ENCODE data around the gene KRTAP17-1.
"Not testable (repeated sequence)": the region's sequence is repeated elsewhere in the genome, so short reads cannot be mapped to it uniquely, and the experiment has no call there.

Gene KRTAP17-1, protein sequence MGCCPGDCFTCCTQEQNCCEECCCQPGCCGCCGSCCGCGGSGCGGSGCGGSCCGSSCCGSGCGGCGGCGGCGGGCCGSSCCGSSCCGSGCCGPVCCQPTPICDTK

DNA sequence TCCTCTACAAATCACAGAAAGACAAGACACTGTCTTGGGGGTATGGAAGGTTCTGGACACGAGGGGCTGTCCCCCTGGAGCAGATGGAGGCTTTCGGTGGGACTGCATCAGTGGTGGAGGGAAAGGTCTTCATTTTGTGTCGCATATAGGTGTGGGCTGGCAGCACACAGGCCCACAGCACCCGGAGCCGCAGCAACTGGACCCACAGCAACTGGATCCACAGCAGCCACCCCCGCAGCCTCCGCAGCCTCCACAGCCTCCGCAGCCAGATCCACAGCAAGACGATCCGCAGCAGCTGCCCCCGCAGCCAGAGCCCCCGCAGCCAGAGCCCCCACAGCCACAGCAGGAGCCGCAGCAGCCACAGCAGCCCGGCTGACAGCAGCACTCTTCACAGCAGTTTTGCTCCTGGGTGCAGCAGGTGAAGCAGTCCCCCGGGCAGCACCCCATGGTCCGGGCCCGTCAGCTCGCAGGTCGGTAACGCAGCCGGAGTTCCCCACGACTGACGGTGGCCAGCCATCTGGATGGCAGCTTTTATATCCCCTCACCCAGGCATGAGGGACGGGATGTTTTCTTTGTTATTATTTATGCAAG, at the start of gene KRTAP17-1:
Gene KRTAP17-1 (minus strand): TSS at position 507 of the 591 bp plus-strand sequence. CDS start 60 bp downstream, at position 447.
- DNase-seq, result no peak

DNA sequence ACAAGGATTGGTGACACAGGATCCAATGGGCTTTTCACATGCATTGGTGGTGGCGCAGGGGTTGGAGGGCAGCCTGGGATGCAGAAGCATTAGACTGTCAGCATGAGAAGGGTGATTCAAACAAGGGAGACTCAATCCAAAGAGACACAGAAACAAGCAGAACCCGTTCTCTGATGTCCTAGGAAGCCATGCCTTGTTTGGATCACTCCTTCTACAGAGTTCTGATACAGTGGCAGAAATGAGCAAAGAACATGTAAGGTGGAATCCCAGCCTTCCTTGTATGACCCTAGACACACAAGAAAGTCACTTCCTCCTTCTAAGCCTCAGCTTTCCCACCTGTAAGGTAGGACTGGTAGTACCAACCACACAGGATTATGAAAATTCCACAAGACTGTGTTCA, 48.4 kb upstream of the KRTAP17-1 start:
- DNase-seq, result no peak

DNA sequence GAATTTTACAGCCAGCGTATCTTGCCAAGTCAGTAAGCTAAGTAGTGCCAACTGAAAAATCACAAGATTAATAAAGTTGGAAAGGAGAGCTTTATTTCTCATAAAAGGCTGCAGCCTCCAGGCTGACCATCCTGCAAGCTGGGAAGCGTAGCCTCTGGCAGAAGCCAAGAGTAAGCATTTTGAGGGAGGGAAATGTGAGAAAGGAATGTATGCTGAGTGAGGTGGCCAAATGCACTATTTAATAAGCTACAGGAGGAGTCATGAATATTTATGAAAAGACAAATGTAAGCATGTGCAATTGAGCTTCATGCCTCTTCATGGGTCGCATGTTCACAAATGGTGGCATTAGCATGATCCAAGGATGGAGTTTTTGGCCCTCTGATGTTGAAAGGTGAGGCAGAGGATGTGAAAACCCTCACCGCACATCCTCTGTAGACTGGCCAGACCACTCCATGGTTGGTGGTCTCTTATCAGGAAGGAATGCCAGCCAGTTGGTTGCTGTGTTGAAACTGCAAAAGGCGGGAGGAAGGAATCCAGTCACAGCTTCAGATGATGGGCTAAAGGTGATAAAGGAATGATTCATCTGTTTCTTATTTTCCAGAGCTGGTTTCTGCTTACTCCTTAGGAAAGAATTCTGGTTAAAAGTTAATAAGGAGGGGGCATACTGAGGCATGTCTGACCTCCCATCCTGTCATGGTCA, 44.9 kb upstream of the KRTAP17-1 start:
- no peak for DNase-seq

DNA sequence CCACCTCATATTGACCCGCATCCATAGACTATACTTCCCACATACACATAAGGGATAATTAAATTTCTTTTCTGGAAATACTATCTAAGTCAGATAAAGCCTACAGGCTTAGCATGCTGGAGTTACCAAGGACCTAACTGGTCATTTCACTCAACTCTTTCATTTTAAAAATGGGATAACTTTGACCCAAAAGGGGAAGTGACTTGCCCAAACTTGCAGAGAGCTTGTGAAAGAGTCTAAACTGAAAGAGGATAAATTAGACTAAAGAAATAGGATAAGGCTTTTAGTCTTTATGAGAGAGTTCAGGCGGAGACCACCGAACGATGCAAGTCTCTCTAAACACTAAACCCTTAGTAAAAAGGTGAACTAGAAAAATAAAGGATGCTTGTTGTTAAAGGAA, 39.0 kb upstream of the KRTAP17-1 start:
- no peak for DNase-seq

DNA sequence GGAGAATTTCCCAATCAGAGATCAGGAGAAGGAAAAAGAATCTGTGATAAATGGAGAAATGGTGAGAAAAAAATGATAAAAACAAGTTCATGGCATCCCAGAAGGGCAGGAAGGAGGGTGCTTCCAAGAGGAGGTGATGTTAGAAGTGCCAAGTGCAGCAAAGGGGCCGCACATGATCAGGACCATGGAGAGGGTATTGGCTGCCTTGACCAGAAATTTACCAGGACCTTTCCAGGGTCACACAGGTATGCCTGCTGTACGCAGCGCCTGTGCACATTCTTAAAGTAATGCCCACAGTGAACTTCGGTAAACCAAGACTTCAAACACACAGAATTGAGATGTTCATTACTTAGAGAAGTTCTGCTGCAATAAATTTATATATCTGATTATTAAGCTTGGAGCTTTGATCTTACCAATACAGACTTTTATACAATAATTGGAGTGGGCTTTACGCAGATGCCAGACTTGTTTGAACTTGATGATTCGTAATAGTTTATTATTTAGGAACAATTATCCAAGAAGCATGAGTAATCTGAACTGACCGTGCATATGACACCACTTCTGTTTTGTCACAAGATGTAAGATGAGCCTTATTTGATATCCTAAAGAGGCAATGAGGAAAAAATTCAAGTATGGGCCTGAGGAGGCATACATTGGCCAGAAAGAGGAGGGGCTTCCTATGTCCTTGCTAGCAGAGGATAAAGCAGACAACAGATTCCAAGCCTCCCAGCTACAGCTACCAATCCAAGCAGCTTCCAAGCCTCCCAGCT, 37.3 kb upstream of the KRTAP17-1 start:
- DNase-seq, result no peak

DNA sequence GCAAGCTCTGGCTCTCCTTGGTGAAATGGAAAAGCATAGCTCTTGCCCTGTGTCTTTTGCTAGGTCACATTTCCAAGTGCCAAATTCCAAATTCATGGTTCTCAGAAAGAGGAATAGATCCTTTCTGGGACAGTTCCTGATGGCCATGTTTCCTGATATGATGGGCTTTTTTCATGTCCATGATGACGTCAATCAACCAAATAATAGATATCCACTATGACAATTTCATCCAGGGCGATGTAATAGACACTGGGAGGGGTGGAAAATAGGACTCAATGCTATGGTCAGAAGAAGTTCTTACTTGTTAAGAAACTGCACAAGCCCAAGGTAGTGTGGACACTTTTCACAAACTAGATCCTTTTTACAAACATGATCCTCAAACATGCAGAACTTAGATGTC, 35.7 kb upstream of the KRTAP17-1 start:
- no peak for DNase-seq

DNA sequence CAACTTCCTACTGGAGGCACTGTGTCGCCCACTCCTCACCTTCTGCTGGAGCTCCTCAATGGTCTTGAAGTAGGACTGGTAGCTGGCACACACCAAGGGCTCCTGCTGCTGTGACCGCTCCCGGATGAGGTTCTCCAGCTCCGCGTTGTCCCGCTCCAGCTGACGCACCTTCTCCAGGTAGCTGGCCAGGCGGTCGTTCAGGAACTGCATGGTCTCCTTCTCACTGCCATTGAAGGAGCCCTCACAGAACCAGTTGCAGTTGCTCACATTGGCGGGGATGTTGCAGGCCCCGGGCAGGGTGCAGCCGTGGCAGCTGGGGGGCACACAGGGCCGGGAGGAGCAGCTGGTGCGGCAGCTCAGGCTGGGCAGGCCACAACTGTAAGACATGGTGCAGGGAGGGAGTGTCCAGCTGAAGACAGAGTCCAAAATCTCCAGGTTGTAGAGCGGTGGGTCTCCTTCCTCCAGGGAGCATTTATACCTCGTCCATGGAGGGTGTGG, 34.9 kb upstream of the KRTAP17-1 start, which contains the start of gene KRT33A:
Gene KRT33A (minus strand): TSS at position 448 of the 498 bp plus-strand sequence. CDS start 61 bp downstream, at position 387.
- not testable (repeated sequence) for DNase-seq

DNA sequence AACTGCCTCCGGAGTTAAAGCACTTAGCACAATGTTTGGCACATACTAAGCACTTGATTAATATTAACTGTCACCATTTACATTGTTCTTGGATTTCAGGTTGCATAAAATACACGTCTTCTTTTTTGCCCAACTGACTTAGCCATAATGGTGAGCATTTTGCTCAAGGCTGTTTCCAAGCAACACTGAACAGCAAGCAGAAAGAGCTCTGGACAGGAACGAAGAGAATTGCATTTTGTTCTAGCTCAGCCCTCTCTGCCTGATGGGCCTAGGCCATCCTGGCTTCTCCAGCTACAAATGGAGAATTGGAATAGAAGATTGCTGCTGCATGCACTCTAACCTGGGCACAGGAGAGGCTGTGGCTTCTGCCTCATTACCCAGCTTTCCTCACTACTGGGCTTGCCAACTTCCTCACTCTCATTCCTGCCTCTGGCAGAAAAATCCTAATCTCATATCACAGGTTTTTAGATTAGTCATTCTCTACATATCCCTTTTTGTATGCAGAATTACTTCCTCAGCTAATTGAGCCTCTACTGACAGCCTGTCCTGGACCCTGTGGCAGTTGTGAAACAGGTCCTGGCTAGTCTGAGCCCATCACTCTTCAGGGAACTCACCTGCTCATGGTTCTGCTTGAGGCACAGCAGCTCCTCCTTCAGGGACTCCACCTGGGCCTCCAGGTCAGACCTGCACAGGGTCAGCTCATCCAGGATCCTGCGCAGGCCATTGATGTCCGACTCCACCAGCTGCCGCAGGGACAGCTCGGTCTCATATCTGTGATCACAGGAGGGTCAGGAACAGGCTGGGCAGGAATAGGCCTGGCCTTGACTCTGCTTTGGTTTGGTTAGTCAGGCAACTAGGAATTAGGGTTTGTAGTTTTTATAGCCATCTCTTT, 32.6 kb upstream of the KRTAP17-1 start:
- DNase-seq, result no peak

DNA sequence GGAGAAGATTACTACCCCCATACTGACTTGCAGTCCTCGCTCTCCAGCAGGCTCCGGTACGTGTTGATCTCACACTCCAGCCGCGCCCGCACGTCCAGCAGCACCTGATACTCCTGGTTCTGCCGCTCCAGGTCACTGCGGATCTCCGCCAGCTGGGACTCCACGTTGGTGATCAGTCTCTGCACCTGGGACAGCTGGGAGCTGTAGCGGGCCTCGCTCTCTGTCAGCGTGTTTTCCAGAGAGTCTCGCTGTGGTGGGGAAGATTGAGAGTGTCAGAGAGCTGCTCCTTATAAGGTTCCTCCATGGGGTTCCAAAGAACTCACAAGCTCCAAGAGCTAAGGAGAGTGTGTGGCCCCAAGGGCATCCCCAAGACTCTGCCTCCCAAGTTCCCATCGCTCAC, 30.9 kb upstream of the KRTAP17-1 start:
- DNase-seq, result not testable (repeated sequence)

DNA sequence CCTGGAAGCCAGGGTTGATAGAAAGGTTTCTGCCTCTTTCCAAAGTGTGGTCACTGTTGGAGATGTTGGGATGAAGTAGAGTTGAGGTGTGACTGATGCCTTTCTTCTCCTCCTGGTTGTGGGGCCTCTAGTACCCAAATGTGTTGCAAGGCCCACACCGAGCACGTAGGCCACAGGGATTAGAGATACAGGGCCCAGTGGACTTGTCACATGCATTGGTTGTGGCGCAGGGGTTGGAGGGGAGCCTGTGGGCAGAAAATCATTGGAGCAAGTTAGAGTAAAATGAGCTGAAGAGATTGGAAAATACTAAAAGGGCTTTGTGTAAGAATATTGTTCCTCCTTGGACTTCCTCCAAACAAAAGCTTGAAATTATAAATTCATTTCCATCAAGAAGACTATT, 30.5 kb upstream of the KRTAP17-1 start:
- no peak for DNase-seq

DNA sequence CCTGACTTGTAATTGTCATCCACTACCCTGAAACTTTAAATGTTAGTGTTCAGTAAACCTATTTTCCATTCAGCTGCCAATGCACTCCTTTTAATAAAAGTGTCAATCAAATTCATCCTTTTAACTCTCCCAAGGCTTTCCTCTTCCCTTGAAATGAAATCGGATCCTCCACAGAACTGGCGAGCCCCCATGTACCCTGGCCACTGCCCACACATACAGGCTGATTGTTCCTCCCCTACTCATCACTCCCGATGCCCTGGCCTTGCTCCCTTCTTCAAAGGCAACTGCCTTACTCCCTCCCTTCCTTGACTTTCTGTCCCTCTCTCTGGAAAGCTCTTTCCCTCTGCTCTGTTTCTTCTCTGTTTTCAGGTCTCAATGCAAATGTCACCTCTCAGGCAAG, 27.5 kb upstream of the KRTAP17-1 start:
- no peak for DNase-seq

DNA sequence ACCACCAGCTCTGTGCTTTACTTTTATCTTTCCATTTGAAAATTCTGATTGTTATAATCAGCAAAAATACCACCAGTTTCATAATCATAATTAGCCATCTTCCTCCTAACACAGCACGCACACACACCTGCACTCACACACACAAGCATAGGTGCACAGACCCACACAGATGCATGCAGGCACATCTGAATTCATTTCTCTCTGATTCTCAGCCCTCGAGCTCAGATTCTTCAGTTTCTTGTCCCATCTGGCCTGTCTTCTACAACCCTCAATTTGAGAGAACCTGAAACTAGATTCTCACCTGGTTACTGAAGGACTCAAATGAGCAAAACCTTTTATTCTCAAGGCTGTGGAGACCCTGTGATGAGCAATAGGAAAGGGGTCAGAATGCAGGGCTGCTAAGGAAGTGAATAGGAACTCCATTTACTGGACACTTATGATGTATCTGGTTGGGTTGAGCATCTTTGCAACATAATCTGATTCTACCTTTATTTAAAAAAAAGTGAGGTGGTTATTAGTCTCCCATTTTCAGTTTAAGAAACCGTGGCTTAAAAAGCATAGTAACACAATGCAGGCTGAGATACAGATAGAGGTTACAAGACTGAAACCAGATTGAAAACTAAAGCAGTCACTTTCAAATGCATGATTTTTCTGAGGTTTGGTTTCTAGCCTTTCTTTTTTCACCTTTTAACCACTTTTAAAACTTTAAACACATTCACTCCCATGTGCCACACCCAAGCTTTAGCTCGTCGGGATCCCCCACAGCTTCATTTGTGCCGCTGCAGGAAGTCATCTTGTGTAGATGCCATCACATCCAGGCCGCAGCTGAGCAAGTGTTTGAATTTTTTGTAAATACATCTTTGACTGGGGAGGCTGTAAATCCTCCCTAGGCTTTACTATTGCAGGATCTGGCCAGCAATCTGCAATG, 25.7 kb upstream of the KRTAP17-1 start:
- no peak for DNase-seq

DNA sequence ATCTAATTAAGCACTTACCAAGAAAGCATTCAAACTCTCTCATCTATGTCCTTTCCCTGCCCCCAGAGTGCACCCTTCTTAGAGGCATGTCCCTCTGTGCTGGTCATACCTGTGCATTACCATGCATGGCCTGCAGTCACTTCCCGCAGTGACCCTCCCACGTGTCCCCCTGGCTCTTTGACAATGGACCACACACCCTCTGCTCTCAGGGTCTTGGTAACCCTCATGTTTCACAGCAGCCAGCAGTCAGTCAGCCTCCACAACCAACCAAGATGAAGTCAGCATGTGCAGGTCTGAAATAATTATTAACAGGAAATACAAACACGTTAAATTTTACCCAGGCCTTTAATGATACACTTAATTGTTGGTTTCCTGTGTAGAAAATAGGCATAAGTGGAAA, 25.0 kb upstream of the KRTAP17-1 start:
- DNase-seq, result no peak

DNA sequence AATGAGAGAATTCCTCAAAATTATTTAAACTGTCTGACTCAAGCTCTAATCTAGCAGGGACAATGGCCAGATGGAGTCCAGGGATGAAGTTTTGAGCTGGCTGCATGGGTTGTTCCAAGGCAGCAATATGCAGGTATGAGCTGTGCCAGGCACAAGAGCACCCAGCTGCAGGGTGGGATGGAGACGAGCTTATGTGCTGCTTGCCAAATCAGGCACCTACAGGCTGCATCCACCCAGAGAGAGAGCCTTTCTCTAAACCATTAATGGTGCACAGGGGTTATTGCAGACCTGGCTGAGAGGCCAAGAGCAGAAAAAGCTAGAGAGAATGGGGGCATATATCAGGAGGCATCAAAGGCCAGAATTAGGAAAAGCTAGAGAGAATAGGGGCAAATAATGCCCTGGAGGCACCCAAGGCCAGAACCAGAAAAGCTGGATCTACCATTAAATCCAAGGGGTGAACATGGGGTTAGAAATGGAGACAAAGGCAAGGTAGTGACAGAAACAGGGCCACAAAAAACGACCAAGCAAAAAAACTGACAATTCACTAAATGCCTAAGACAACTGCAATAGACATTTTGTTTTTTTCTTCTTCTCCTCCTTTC, 24.2 kb upstream of the KRTAP17-1 start:
- DNase-seq, result no peak

DNA sequence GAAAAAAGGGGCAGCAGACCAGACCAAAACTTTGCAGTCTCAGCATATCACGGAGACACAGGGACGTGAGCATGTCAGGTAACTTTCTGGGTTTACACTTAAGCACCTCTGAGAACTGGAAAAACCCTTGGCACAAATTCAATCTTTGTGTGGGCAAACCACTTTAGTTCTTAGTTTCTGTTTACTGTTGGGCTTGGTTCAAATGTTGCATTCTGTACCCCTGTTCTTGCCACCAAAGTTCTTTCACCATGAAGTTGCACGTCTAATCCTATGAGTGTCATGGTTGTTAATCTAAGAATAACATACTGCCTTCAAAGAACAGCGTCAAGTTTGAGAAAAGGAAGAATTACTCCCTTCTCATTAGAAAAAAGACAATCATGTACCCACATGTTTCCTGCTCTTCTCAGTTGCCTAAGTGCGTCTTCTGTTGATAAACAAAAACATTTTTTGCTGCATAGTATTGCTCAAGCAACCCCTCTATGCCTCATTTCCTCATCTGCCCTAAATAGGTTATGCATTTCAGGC, 23.5 kb upstream of the KRTAP17-1 start:
- DNase-seq, result no peak

DNA sequence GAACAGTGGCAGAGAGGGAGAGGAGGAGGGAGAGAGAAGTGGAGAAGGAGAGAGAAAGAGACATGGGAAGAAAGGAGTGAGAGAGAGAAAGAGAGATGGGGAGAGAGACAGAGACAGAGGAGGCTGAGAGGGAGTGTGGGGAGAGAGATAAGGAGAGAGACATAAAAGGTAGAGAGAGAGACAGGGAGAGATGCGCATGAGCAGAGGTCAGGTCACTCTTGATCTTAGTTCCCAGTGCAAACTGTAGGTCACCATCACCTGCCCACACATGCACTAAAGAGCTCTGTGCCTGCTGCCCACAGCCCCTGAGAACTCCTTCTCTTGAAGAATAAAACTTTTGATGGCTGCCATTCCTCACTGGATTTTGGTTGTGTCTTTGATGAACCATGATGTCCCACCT, 20.2 kb upstream of the KRTAP17-1 start:
- no peak for DNase-seq

DNA sequence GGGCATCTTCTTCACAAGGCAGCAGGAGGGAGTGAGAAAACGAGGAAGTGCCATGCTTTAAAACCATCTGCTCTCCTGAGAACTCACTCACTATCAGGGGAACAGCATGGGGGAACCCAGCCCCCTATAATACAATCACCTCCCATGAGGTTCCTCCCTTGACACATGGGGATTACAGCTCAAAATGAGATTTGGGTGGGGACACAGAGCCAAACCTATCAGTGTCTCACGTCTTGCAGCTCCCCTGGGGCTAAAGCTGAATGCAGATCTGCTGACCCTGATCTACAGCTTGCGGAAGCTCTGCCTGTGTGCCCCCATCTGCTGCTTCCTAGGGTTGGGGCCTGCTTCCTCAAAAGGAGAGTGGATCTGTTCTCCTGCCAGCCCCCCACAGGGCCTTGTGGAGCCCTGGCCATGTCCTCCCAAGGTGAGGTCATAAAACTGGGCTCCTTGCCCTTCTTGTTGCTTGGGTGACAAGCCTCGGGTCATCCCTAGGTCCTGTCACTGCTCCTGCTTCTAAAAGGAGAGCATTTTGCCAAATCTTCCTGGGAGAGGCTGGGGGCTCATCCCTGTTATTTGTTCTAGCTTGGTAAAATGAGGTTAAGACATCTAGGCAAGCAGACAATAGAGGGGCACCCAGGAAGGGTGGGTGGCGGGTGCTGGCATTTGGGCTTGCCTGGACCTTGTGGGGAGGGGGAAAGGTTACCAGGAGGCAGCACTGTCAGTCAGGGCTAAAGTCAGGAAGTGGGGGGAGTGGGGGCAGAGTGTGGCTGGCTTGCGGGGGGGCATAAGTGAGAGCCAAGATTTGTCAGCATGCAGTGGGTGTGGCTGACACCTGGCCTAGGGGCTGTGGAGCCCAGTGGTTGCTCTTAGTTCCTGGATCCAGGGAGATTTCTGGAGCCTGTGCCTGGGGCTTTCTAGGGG, 19.1 kb upstream of the KRTAP17-1 start:
- DNase-seq, result no peak

DNA sequence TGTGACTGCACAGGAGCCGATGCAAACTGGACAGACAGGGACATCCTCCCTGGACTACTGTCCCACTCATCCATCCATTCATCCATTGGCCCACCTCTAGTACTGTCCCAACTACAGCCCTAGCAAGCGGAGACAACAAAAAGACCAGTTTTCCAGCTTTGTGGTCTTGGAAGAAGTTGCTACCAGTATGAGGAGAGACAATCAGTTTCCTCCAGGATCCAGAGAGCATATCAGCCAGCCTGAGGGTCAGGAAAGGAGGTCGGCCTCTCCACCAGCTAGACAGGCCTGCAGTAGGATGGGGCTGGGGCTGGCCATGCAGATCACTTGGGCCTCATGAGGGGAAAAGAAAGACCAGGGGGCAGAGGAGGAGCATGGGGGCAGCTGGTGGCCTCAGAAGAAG, 18.3 kb upstream of the KRTAP17-1 start:
- DNase-seq, result no peak

DNA sequence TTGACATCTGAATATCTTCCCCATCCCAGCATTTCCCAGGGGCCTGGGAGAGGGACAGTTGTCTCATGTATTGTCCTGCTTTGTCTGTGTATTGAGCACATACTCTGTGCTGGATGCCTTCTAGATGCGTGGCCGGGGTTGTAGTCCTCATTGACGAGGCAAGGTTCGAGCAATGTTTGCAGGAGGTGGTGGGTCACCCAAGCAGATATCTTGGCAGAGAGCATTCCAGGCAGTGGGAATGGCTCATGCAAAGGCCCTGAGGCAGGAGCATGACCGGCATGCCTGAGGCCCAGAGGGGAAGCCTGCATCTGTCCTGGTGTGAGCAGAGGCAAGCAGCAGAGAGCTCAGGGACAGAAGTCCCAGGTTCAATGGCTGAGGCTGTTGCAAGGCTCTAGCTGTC, 17.6 kb upstream of the KRTAP17-1 start:
- no peak for DNase-seq
